GM12878 (cell line): Measurements from ENCODE around the gene ABHD2. TPM values are rescaled to one million over a fixed set of nuclear protein-coding genes. Genes with fewer than 3 reads are reported as not detected.

Experiments
- ATAC-seq: fragments of 200-7000 bp; cut with Tn5 transposase; 3 replicates; pipeline ENCODE4 v1.9.1; 2020; ENCODE audit warnings: mild to moderate bottlenecking, moderate library complexity
- BruUV-seq: library from RNA; stranded (reverse); fragments of 400-500 nt; replicated peaks from 2 replicates; lab custom pipeline; 2021; lab: Mats Ljungman, UMichigan
- CTCF ChIA-PET: fragments of 300-600 bp; sonication (Branson Sonifier 250); formaldehyde crosslinking; extraction: SDS; loops from one replicate; lab custom pipeline; 2021; ENCODE audit warnings: inconsistent platforms; lab: Yijun Ruan, JAX
- POLR2A ChIA-PET: fragments of 350-600 bp; formaldehyde crosslinking; extraction: SDS; loops from one replicate; lab custom pipeline; 2021; ENCODE audit warnings: inconsistent platforms; lab: Charles Lee
- RAD21 ChIA-PET: fragments of 300-600 bp; sonication (Branson Sonifier 250); formaldehyde crosslinking; loops from one replicate; lab custom pipeline; 2023; ENCODE audit warnings: antibody characterized with exemption; ENCODE audit not compliant: unreplicated experiment; lab: Charles Lee
- SMC1A ChIA-PET: fragments of 300-600 bp; sonication (Branson Sonifier 250); formaldehyde crosslinking; loops from one replicate; lab custom pipeline; 2023; ENCODE audit not compliant: unreplicated experiment, uncharacterized antibody; lab: Charles Lee
- DNase-seq: peaks from one replicate; pipeline ENCODE4 v3.0.0-alpha.2; 2011; ENCODE audit warnings: low read depth, low spot score
- FAIRE-seq: peaks from 3 replicates; lab custom pipeline; 2011; peaks lifted over from hg19 to GRCh38; lab: Jason Lieb, UNC
- H2AFZ ChIP-seq: 2 replicates; pipeline ENCODE4 v1.6.0; 2011; ENCODE audit warnings: low read depth, low read length, control low read depth; ENCODE audit not compliant: control insufficient read depth
- H3K27ac ChIP-seq: 2 replicates; pipeline ENCODE4 v1.5.1; 2011; ENCODE audit warnings: control low read depth; ENCODE audit not compliant: control insufficient read depth, insufficient read depth
- H3K27me3 ChIP-seq, 2 experiments: replicated peaks in 1 of 2; 2 replicates each; pipeline versions ENCODE4 v1.6.0 to v1.6.1; 2011; ENCODE audit warnings: low read length in 1 of 2; ENCODE audit not compliant: control insufficient read depth in 2 of 2, insufficient read depth in 2 of 2
- H3K36me3 ChIP-seq, 2 experiments: 2 replicates each; pipeline ENCODE4 v1.5.1; 2011; ENCODE audit warnings: low read length in 1 of 2; ENCODE audit not compliant: control insufficient read depth in 2 of 2, insufficient read depth in 2 of 2
- H3K4me1 ChIP-seq: 2 replicates; pipeline ENCODE4 v1.6.1; 2011; ENCODE audit warnings: mild to moderate bottlenecking, low read length, moderate library complexity, mixed read lengths; ENCODE audit not compliant: control insufficient read depth, insufficient read depth
- H3K4me2 ChIP-seq: 2 replicates; pipeline ENCODE4 v1.6.0; 2011; ENCODE audit warnings: control low read depth; ENCODE audit not compliant: control insufficient read depth, insufficient read depth
- H3K4me3 ChIP-seq: fragments of 200-600 bp; sonication (generic); 2 replicates; pipeline ENCODE4 v1.5.1; 2016
- H3K79me2 ChIP-seq: 2 replicates; pipeline ENCODE4 v1.6.0; 2011; ENCODE audit warnings: low read length; ENCODE audit not compliant: control insufficient read depth, insufficient read depth
- H3K9ac ChIP-seq: 2 replicates; pipeline ENCODE4 v1.8.0; 2011; ENCODE audit warnings: low read length, control low read depth, mixed read lengths; ENCODE audit not compliant: control insufficient read depth, insufficient read depth
- H3K9me3 ChIP-seq: replicated peaks from 3 replicates; pipeline ENCODE4 v1.5.1; 2011; ENCODE audit warnings: mild to moderate bottlenecking, low read length; ENCODE audit not compliant: control insufficient read depth, insufficient read depth
- H4K20me1 ChIP-seq: 2 replicates; pipeline ENCODE4 v1.6.0; 2011; ENCODE audit not compliant: control insufficient read depth, insufficient read depth
- CEBPZ ChIP-seq: fragments of 150-350 bp; IDR thresholded peaks from 2 replicates; pipeline ENCODE4 v1.6.1; 2016; ENCODE audit warnings: low read depth, low read length
- IKZF1 ChIP-seq: fragments of 450-650 bp; conservative IDR thresholded peaks from 2 replicates; pipeline ENCODE4 v1.6.1; 2017; ENCODE audit warnings: antibody characterized with exemption, mild to moderate bottlenecking
- JUNB ChIP-seq: IDR thresholded peaks from 2 replicates; pipeline ENCODE4 v1.6.1; 2016; ENCODE audit warnings: antibody characterized with exemption, mild to moderate bottlenecking
- KAT2A ChIP-seq: conservative IDR thresholded peaks from 2 replicates; pipeline ENCODE4 v1.6.1; 2011; ENCODE audit warnings: low read depth, low read length; ENCODE audit not compliant: control insufficient read depth
- MXI1 ChIP-seq: fragments of 150-350 bp; IDR thresholded peaks from 2 replicates; pipeline ENCODE4 v1.6.1; 2011; ENCODE audit warnings: low read depth, mild to moderate bottlenecking, inconsistent platforms, low read length, improper control_type of control experiment
- NFYA ChIP-seq: IDR thresholded peaks from 2 replicates; pipeline ENCODE4 v1.6.1; 2011; ENCODE audit warnings: low read depth, mild to moderate bottlenecking, low read length, improper control_type of control experiment, borderline replicate concordance
- PAX8 ChIP-seq: fragments of 450-650 bp; IDR thresholded peaks from 2 replicates; pipeline ENCODE4 v1.6.1; 2017; ENCODE audit warnings: mild to moderate bottlenecking, moderate library complexity
- RAD51 ChIP-seq: fragments of 450-650 bp; IDR thresholded peaks from 2 replicates; pipeline ENCODE4 v1.6.1; 2016; ENCODE audit warnings: moderate library complexity, mild to moderate bottlenecking, inconsistent platforms
- RELA ChIP-seq: fragments of 450-650 bp; IDR thresholded peaks from 2 replicates; pipeline ENCODE4 v1.8.0; 2014; ENCODE audit warnings: borderline replicate concordance; ENCODE audit not compliant: partially characterized antibody
- SIX5 ChIP-seq: IDR thresholded peaks from 2 replicates; pipeline ENCODE4 v1.6.1; 2011; ENCODE audit warnings: mild to moderate bottlenecking, low read depth, low read length, moderate library complexity; ENCODE audit not compliant: severe bottlenecking
- SREBF2 ChIP-seq: IDR thresholded peaks from 2 replicates; pipeline ENCODE4 v1.6.1; 2012; ENCODE audit warnings: mild to moderate bottlenecking, low read length
- TBL1XR1 ChIP-seq: IDR thresholded peaks from 2 replicates; pipeline ENCODE4 v1.6.1; 2012; ENCODE audit warnings: low read depth, low read length, improper control_type of control experiment
- TCF12 ChIP-seq: IDR thresholded peaks from 2 replicates; pipeline ENCODE4 v1.6.1; 2011; ENCODE audit warnings: low read depth, mild to moderate bottlenecking, low read length
- ZBTB11 ChIP-seq: fragments of 450-650 bp; formaldehyde crosslinking; IDR thresholded peaks from 2 replicates; pipeline ENCODE4 v1.5.0; 2022; ENCODE audit warnings: mild to moderate bottlenecking, missing genetic modification characterization
- ZNF217 ChIP-seq: fragments of 450-650 bp; IDR thresholded peaks from 2 replicates; pipeline ENCODE4 v1.6.1; 2017; ENCODE audit warnings: antibody characterized with exemption, mild to moderate bottlenecking
- ZNF274 ChIP-seq: IDR thresholded peaks from one replicate; pipeline ENCODE4 v1.8.0; 2011; ENCODE audit not compliant: insufficient read length, insufficient read depth
- ZNF384 ChIP-seq: IDR thresholded peaks from 2 replicates; pipeline ENCODE4 v1.6.1; 2012; ENCODE audit warnings: low read depth, mild to moderate bottlenecking, low read length, improper control_type of control experiment, borderline replicate concordance
- ZZZ3 ChIP-seq: IDR thresholded peaks from 2 replicates; pipeline ENCODE4 v1.6.1; 2011; ENCODE audit warnings: low read depth; ENCODE audit not compliant: control insufficient read depth, insufficient read length
- WGBS: methylation state at CpG from one replicate; pipeline ENCODE4 v1.1.6; 2016; ENCODE audit warnings: low lambda C conversion rate; ENCODE audit not compliant: insufficient replicate concordance, insufficient coverage; ENCODE audit errors: missing lambda C conversion rate; 5-methylcytosine and 5-hydroxymethylcytosine counted together
- in situ Hi-C: fragments of 300-500 bp; cut with MboI; formaldehyde crosslinking; loops from 9 replicates; pipeline ENCODE4 v1.14.3; 2018; ENCODE audit warnings: mixed read lengths
- intact Hi-C: fragments of 100-400 bp; cut with micrococcal nuclease; formaldehyde crosslinking; loops from one replicate; pipeline ENCODE4 v1.14.2; 2022; ENCODE audit not compliant: unreplicated experiment
- polyA plus RNA-seq, 11 experiments: library from polyadenylated mRNA; depleted of rRNA in 4 of 11; unstranded in 6 of 11; stranded (reverse) in 5 of 11; fragments of >200 nt; fragmentation: Nextera tagmentation in 4 of 11; fragmentation: Illumina TruSeq in 1 of 11; extraction: Ambion mirVana in 4 of 11; extraction: Trizol in 1 of 11; gene quantifications; 1 replicate in 1 of 11; 2 replicates in 10 of 11; pipeline versions ENCODE4 v1.2.1 to v1.2.3, GENCODE V29; 2011 to 2016; ENCODE audit warnings: inconsistent platforms in 2 of 11, missing spikeins in 2 of 11, low read depth in 1 of 11
- total RNA-seq, 4 experiments: library from RNA; depleted of rRNA in 3 of 4; stranded (reverse); fragments of >200 nt in 3 of 4; fragmentation: Illumina TruSeq in 1 of 4; extraction: Trizol in 1 of 4; gene quantifications; 2 replicates each; pipeline versions ENCODE4 v1.2.1 to v1.2.3, GENCODE V29; 2013 to 2021

Gene ABHD2
- total and polyA plus RNA-seq, 10 of the 15 experiments (the other 5 are each of a cell fraction or from before 2014, with no cell fraction given): 1.2 to 33.6 (median 20.4) TPM

- no peaks in the 10 kb centered on the region for H3K27me3 ChIP-seq
- BruUV-seq: no TSS peak
- no peak overlapping the region for H3K27ac ChIP-seq
- no peak overlapping the region for H3K4me2 ChIP-seq
- ChIA-PET SMC1A (no interaction called here), CTCF (interaction anchor here (1.0 kb wide), 1 partner anchor 78 kb away, joined by 3 read pairs; no protein-coding TSS in a partner anchor), POLR2A (no interaction called here), RAD21 (no interaction called here)
- in situ Hi-C loops: no loop called here
- H2AFZ ChIP-seq: no peak overlapping the region
- no peaks in the 10 kb centered on the region for H3K79me2 ChIP-seq
- H3K4me1 ChIP-seq: no peaks in the 10 kb centered on the region
- no peak for TF ChIP-seq ZNF217
- TF ChIP-seq CEBPZ: no peak
- TF ChIP-seq TCF12: no peak
- TF ChIP-seq ZNF384: no peak
- TF ChIP-seq TBL1XR1: no peak
- no peak for TF ChIP-seq ZNF274
- TF ChIP-seq RAD51: no peak
- TF ChIP-seq PAX8: no peak
- TF ChIP-seq NFYA: no peak
- TF ChIP-seq RELA: no peak
- no peak for TF ChIP-seq JUNB
- no peak for TF ChIP-seq MXI1
- TF ChIP-seq ZBTB11 (CRISPR knock-in tag): no peak
- no peak for TF ChIP-seq SREBF2
- no peak for TF ChIP-seq SIX5
- TF ChIP-seq IKZF1: no peak
- no peak for TF ChIP-seq ZZZ3
- no peak for TF ChIP-seq KAT2A
- no peak overlapping the region for H3K4me3 ChIP-seq
- H4K20me1 ChIP-seq: no peaks in the 10 kb centered on the region
- no peak for FAIRE-seq
- H3K9ac ChIP-seq: no peak overlapping the region
- ATAC-seq: no peak
- peaks cover 3% of the 10 kb centered on the region in 2 experiments; a peak in 3 of 4 replicates for H3K36me3 ChIP-seq
- intact Hi-C loops: no loop called here
- no peak for DNase-seq
- WGBS: 90% methylated on average over 12 of the region's 12 CpGs
- H3K9me3 ChIP-seq: no peaks in the 10 kb centered on the region
Measured at GRCh38 chr15:89136078-89136806, 48.0 kb downstream of the ABHD2 start.
